SK-N-SH (cell line): ENCODE results near the gene WRAP73.

Source experiments
- EP300 ChIP-seq, 2 experiments: IDR thresholded peaks; 2 replicates each; pipeline versions ENCODE4 v1.4.0 to v1.6.1; 2012; ENCODE audit warnings: borderline replicate concordance in 1 of 2, low read depth in 1 of 2, low read length in 1 of 2
- FOXJ3 ChIP-seq: sonication (generic); formaldehyde crosslinking; IDR thresholded peaks from 2 replicates; pipeline ENCODE4 v1.5.1; 2020; ENCODE audit warnings: mild to moderate bottlenecking, missing genetic modification reagents
- FOXM1 ChIP-seq: IDR thresholded peaks from 2 replicates; pipeline ENCODE4 v1.4.0; 2012; ENCODE audit warnings: low read depth, mild to moderate bottlenecking
- MEF2A ChIP-seq: IDR thresholded peaks from 2 replicates; pipeline ENCODE4 v1.4.0; 2012; ENCODE audit warnings: low read depth, borderline replicate concordance
- NRF1 ChIP-seq: IDR thresholded peaks from 2 replicates; pipeline ENCODE4 v1.6.1; 2012; ENCODE audit warnings: low read depth, mild to moderate bottlenecking, low read length
- POLR2AphosphoS5 ChIP-seq: IDR thresholded peaks from 2 replicates; pipeline ENCODE4 v1.6.1; 2012; ENCODE audit warnings: low read depth, low read length
- RFX5 ChIP-seq: IDR thresholded peaks from 2 replicates; pipeline ENCODE4 v1.6.1; 2012; ENCODE audit warnings: mild to moderate bottlenecking, improper control_type of control experiment, low read length
- YY1 ChIP-seq: IDR thresholded peaks from 2 replicates; pipeline ENCODE4 v1.4.0; 2012; ENCODE audit warnings: low read depth, mild to moderate bottlenecking
- TF ChIP-seq, protein P1 (sequence below): fragments of 200-600 bp; sonication (generic); IDR thresholded peaks from 2 replicates; pipeline ENCODE4 v1.6.1; 2017; ENCODE audit warnings: antibody characterized with exemption, mild to moderate bottlenecking, moderate library complexity
- TF ChIP-seq, protein P2 (sequence below): IDR thresholded peaks from 2 replicates; pipeline ENCODE4 v1.4.0; 2012; ENCODE audit warnings: low read depth, borderline replicate concordance
- TF ChIP-seq, protein P3 (sequence below): IDR thresholded peaks from 2 replicates; pipeline ENCODE4 v1.4.0; 2012; ENCODE audit warnings: low read depth
- TF ChIP-seq, protein P4 (sequence below): fragments of 150-350 bp; IDR thresholded peaks from 2 replicates; pipeline ENCODE4 v1.6.1; 2017; ENCODE audit warnings: antibody characterized with exemption, low read length, low read depth, borderline replicate concordance

DNA sequence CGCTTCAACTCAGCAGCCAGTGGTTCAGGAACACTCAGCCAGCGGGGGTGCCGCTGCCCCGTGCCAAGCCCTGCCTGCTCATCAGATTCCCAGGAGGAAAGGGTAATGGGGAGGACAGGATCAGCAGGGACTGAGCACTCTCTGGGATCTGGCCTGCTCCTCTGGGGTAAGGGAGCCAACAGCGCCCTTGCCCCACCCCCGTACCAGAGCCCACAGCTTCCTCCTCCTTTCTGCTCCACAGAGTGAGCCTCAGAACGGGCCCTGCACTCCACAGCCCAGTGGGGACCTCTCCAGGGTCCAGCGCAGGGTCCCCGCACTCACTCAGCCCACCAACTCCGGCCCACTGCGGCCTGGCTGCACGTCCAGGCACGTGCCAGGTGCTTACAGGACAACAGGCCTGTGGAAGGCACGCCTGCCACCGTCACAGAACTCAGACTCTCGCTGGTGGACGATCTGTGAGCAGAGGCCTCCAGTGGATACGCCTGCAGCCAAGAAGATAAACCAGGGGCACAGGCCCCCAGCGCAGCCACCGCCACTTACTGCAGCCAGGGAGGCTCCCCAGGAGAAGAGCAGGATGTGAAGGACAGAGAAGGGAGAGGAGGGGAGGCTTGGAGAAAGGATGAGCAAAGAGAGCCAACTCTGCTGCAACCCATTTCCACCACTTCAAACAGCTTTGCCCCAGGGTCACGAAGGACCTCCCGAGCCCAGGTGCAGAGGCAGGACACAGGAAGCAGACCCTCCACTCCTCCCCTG, 40.7 kb downstream of the WRAP73 start:
- TF ChIP-seq, protein P1, sequence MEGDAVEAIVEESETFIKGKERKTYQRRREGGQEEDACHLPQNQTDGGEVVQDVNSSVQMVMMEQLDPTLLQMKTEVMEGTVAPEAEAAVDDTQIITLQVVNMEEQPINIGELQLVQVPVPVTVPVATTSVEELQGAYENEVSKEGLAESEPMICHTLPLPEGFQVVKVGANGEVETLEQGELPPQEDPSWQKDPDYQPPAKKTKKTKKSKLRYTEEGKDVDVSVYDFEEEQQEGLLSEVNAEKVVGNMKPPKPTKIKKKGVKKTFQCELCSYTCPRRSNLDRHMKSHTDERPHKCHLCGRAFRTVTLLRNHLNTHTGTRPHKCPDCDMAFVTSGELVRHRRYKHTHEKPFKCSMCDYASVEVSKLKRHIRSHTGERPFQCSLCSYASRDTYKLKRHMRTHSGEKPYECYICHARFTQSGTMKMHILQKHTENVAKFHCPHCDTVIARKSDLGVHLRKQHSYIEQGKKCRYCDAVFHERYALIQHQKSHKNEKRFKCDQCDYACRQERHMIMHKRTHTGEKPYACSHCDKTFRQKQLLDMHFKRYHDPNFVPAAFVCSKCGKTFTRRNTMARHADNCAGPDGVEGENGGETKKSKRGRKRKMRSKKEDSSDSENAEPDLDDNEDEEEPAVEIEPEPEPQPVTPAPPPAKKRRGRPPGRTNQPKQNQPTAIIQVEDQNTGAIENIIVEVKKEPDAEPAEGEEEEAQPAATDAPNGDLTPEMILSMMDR = no peak
- TF ChIP-seq, protein P2, sequence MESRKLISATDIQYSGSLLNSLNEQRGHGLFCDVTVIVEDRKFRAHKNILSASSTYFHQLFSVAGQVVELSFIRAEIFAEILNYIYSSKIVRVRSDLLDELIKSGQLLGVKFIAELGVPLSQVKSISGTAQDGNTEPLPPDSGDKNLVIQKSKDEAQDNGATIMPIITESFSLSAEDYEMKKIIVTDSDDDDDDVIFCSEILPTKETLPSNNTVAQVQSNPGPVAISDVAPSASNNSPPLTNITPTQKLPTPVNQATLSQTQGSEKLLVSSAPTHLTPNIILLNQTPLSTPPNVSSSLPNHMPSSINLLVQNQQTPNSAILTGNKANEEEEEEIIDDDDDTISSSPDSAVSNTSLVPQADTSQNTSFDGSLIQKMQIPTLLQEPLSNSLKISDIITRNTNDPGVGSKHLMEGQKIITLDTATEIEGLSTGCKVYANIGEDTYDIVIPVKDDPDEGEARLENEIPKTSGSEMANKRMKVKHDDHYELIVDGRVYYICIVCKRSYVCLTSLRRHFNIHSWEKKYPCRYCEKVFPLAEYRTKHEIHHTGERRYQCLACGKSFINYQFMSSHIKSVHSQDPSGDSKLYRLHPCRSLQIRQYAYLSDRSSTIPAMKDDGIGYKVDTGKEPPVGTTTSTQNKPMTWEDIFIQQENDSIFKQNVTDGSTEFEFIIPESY = no peak
- TF ChIP-seq POLR2AphosphoS5 = no peak
- TF ChIP-seq, protein P3, sequence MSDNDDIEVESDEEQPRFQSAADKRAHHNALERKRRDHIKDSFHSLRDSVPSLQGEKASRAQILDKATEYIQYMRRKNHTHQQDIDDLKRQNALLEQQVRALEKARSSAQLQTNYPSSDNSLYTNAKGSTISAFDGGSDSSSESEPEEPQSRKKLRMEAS = no peak
- TF ChIP-seq MEF2A = no peak
- TF ChIP-seq NRF1 = no peak
- no peak for TF ChIP-seq EP300 (IDR thresholded peaks at IDR 0.05; ENCODE audit: borderline replicate concordance in 1 of 2, low read depth in 1 of 2, low read length in 1 of 2)
- TF ChIP-seq, protein P4, sequence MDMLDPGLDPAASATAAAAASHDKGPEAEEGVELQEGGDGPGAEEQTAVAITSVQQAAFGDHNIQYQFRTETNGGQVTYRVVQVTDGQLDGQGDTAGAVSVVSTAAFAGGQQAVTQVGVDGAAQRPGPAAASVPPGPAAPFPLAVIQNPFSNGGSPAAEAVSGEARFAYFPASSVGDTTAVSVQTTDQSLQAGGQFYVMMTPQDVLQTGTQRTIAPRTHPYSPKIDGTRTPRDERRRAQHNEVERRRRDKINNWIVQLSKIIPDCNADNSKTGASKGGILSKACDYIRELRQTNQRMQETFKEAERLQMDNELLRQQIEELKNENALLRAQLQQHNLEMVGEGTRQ = no peak
- TF ChIP-seq FOXJ3 (CRISPR knock-in tag) = no peak
- no peak for TF ChIP-seq RFX5
- no peak for TF ChIP-seq YY1
- TF ChIP-seq FOXM1 = no peak
